Nephron progenitor cell (in vitro differentiated cells): ENCODE measurements around the gene CDC42BPA.
"Not testable (repeated sequence)": the region's sequence is repeated elsewhere in the genome, so short reads cannot be mapped to it uniquely, and the experiment has no call there.

Experiments
- DNase-seq: peaks from one replicate; pipeline ENCODE4 v3.0.0; 2021
- H3K27ac Mint-ChIP-seq: 2 replicates; pipeline ENCODE4 v1.8.0; 2021; ENCODE audit warnings: mild to moderate bottlenecking, moderate library complexity, mixed read lengths
- H3K27me3 Mint-ChIP-seq: 2 replicates; pipeline ENCODE4 v1.8.0; 2021; ENCODE audit warnings: mild to moderate bottlenecking, low read depth, mixed read lengths; ENCODE audit not compliant: poor library complexity
- H3K36me3 Mint-ChIP-seq: 2 replicates; pipeline ENCODE4 v1.8.0; 2021; ENCODE audit warnings: low read depth, mixed read lengths
- H3K4me1 Mint-ChIP-seq: 2 replicates; pipeline ENCODE4 v1.8.0; 2021; ENCODE audit warnings: mixed read lengths
- H3K4me3 Mint-ChIP-seq: 2 replicates; pipeline ENCODE4 v1.8.0; 2021; ENCODE audit warnings: mild to moderate bottlenecking, moderate library complexity, mixed read lengths
- H3K9me3 Mint-ChIP-seq: 2 replicates; pipeline ENCODE4 v1.8.0; 2021; ENCODE audit warnings: mild to moderate bottlenecking, moderate library complexity, mixed read lengths
- TF ChIP-seq, protein P1 (sequence below): fragments of 200-600 bp; sonication (generic); IDR thresholded peaks from 2 replicates; pipeline ENCODE4 v1.5.0; 2021; ENCODE audit warnings: antibody characterized with exemption

The CDC42BPA gene

GRCh38 chr1:227127891-227128290 lies 190.4 kb downstream of the CDC42BPA start:
- DNase-seq = no peak
- Mint-ChIP-seq H3K4me1 (no peaks in the 10 kb centered on the region), H3K9me3 (peaks cover 7% of the 10 kb centered on the region), H3K27me3 (no peaks in the 10 kb centered on the region), H3K27ac (peak overlapping the region; percentile 6), H3K4me3 (no peak overlapping the region), H3K36me3 (peaks cover 24% of the 10 kb centered on the region)
- TF ChIP-seq, protein P1, sequence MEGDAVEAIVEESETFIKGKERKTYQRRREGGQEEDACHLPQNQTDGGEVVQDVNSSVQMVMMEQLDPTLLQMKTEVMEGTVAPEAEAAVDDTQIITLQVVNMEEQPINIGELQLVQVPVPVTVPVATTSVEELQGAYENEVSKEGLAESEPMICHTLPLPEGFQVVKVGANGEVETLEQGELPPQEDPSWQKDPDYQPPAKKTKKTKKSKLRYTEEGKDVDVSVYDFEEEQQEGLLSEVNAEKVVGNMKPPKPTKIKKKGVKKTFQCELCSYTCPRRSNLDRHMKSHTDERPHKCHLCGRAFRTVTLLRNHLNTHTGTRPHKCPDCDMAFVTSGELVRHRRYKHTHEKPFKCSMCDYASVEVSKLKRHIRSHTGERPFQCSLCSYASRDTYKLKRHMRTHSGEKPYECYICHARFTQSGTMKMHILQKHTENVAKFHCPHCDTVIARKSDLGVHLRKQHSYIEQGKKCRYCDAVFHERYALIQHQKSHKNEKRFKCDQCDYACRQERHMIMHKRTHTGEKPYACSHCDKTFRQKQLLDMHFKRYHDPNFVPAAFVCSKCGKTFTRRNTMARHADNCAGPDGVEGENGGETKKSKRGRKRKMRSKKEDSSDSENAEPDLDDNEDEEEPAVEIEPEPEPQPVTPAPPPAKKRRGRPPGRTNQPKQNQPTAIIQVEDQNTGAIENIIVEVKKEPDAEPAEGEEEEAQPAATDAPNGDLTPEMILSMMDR = no peak

DNA sequence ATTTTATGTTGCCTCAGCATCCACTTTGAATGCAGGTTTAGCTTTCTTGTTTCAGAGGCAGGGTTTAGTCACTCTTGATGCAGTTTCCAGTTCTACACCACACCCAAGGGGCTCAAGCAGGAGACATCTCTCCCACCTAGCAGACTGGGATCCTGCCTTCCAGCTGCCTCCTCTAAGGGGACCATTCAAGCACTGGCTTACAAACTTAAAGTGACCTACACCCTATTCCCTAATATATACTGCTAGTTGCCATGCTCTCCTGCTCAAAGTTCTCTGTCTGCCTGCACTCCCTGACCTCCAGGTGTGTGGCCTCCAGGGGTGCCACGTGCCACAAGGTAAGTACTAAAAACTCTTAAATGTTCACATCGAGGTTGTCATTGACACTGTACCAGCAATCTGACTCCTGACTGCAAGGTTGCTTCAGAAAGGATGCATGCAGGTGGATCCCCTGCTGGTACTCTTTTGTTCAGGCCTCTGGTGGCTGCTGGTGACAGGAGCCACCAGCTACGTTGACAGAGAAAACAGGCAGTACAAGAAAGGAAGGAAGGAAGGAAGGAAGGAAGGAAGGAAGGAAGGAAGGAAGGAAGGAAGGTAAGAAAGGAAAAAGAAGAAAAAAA lies 192.3 kb downstream of the CDC42BPA start:
- H3K36me3 Mint-ChIP-seq = peaks cover 13% of the 10 kb centered on the region

GRCh38 chr1:227124473-227124872 lies 193.8 kb downstream of the CDC42BPA start:
- DNase-seq = no peak
- no peaks in the 10 kb centered on the region for H3K9me3 Mint-ChIP-seq
- no peaks in the 10 kb centered on the region for H3K27me3 Mint-ChIP-seq
- H3K4me3 Mint-ChIP-seq = no peak overlapping the region
- peak overlapping the region; percentile 68 for H3K27ac Mint-ChIP-seq
- TF ChIP-seq, protein P1 = no peak
- no peaks in the 10 kb centered on the region for H3K4me1 Mint-ChIP-seq
- peaks cover 5% of the 10 kb centered on the region for H3K36me3 Mint-ChIP-seq

More for the DNA sequence above, 192.3 kb downstream of the CDC42BPA start:
- no peaks in the 10 kb centered on the region for H3K27me3 Mint-ChIP-seq
- no peak overlapping the region for H3K27ac Mint-ChIP-seq
- TF ChIP-seq, protein P1 = no peak
- no peaks in the 10 kb centered on the region for H3K9me3 Mint-ChIP-seq
- no peak overlapping the region for H3K4me3 Mint-ChIP-seq
- no peaks in the 10 kb centered on the region for H3K4me1 Mint-ChIP-seq
- DNase-seq = no peak

DNA sequence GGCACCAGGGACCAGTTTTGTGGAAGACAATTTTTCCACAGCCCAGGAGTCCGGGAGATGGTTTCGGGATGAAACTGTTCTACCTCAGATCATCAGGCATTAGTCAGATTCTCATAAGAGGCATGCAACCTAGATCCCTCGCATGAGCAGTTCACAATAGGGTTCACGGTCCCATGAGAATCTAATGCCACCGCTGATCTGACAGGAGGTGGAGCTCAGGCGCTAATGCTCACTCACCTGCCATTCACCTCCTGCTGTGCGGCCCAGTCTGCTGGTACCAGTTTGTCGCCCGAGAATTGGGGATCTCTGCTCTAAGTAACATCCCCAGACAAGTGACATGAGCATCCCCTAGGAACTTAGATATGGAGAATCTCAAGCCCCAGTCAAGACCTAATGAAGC lies 197.5 kb downstream of the CDC42BPA start:
- Mint-ChIP-seq H3K27me3 (no peaks in the 10 kb centered on the region), H3K9me3 (no peaks in the 10 kb centered on the region), H3K27ac (peak overlapping the region; percentile 38), H3K4me1 (no peaks in the 10 kb centered on the region), H3K36me3 (no peaks in the 10 kb centered on the region), H3K4me3 (no peak overlapping the region)
- TF ChIP-seq, protein P1 = no peak
- no peak for DNase-seq

DNA sequence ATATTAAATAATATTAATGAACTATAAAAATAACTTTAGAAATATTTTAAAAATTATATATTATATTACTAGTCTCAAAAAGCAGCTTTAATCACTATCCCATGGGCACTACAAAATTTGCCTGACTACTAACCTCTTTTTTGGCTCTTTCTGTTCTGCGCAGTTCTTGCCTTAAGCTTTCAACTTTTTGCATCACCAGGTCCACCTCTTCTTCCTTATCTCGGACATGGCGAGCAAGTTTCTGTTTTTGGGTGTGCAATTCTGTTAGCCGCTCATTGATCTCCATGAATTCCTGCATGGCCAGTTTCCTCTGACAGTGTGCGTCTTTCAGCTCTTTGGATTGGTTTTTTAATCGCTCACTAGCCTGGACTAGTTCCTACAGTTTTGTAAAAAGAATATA lies 205.8 kb downstream of the CDC42BPA start:
- TF ChIP-seq, protein P1 = no peak
- Mint-ChIP-seq H3K9me3 (no peaks in the 10 kb centered on the region), H3K27ac (no peak overlapping the region), H3K36me3 (peaks cover 27% of the 10 kb centered on the region), H3K27me3 (no peaks in the 10 kb centered on the region), H3K4me1 (no peaks in the 10 kb centered on the region), H3K4me3 (no peak overlapping the region)
- DNase-seq = no peak

GRCh38 chr1:227111782-227112181 lies 206.5 kb downstream of the CDC42BPA start:
- Mint-ChIP-seq H3K27me3 (no peaks in the 10 kb centered on the region), H3K9me3 (peaks cover 4% of the 10 kb centered on the region), H3K4me3 (no peak overlapping the region), H3K4me1 (no peaks in the 10 kb centered on the region), H3K36me3 (peaks cover 34% of the 10 kb centered on the region), H3K27ac (no peak overlapping the region)
- TF ChIP-seq, protein P1 = no peak
- DNase-seq = no peak

- Mint-ChIP-seq H3K36me3 (peaks cover 40% of the 10 kb centered on the region), H3K9me3 (peaks cover 12% of the 10 kb centered on the region)
- not testable (repeated sequence) for H3K27ac Mint-ChIP-seq, DNase-seq, H3K27me3 Mint-ChIP-seq, H3K4me1 Mint-ChIP-seq, H3K4me3 Mint-ChIP-seq
Measured at GRCh38 chr1:227105291-227105690, 213.0 kb downstream of the CDC42BPA start.
